OCI-LY1 (cell line): ENCODE measurements around the gene XRCC4.

Experiments
- EZH2 ChIP-seq: fragments of 200-600 bp; sonication (generic), shearing (Covaris generic); IDR thresholded peaks from 2 replicates; pipeline ENCODE4 v1.8.0; 2017; ENCODE audit warnings: borderline replicate concordance, mixed run types, mild to moderate bottlenecking, antibody characterized with exemption, low read length, moderate library complexity, mixed read lengths
- TF ChIP-seq, protein P1 (sequence below): fragments of 200-600 bp; sonication (generic), shearing (Covaris generic); IDR thresholded peaks from 2 replicates; pipeline ENCODE4 v1.5.1; 2017; ENCODE audit warnings: mild to moderate bottlenecking, antibody characterized with exemption, low read length, moderate library complexity, mixed read lengths

DNA sequence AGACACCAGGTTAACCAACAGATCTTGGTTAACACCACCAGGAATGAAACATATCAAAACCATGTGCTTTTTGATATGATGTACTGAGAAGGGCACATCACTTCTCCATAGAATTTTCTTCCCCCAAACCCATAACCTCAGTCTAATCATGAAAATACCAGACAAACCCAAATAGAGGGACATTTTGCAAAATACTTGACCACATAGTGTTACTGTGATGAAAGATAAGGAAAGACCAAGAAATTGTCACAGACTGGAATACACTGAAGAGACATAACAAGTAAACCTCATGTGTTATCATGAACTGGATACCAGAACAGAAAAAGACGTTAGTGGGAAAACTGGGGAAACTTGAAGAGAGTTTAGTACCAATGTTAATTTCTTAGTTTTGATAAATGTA, 319.3 kb downstream of the XRCC4 start:
- TF ChIP-seq, protein P1, sequence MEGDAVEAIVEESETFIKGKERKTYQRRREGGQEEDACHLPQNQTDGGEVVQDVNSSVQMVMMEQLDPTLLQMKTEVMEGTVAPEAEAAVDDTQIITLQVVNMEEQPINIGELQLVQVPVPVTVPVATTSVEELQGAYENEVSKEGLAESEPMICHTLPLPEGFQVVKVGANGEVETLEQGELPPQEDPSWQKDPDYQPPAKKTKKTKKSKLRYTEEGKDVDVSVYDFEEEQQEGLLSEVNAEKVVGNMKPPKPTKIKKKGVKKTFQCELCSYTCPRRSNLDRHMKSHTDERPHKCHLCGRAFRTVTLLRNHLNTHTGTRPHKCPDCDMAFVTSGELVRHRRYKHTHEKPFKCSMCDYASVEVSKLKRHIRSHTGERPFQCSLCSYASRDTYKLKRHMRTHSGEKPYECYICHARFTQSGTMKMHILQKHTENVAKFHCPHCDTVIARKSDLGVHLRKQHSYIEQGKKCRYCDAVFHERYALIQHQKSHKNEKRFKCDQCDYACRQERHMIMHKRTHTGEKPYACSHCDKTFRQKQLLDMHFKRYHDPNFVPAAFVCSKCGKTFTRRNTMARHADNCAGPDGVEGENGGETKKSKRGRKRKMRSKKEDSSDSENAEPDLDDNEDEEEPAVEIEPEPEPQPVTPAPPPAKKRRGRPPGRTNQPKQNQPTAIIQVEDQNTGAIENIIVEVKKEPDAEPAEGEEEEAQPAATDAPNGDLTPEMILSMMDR, result no peak
- TF ChIP-seq EZH2, result no peak
